Muscle layer of duodenum (tissue), 2 donors: ENCODE data around the gene TMED1.
"Not testable (repeated sequence)": the region's sequence is repeated elsewhere in the genome, so short reads cannot be mapped to it uniquely, and the experiment has no call there.

ENCODE experiments used
- H3K27ac ChIP-seq: one replicate; pipeline ENCODE4 v1.7.0; 2013; ENCODE audit warnings: mild to moderate bottlenecking, low read length
- H3K27me3 ChIP-seq: one replicate; pipeline ENCODE4 v1.7.0; 2013; ENCODE audit warnings: low read depth, mild to moderate bottlenecking, control low read depth, low read length
- H3K36me3 ChIP-seq, 2 donors: one replicate each; pipeline ENCODE4 v1.7.0; 2013; ENCODE audit warnings: low read length in 2 of 2, control low read depth in 1 of 2, mild to moderate bottlenecking in 1 of 2; ENCODE audit not compliant: insufficient read depth in 2 of 2, control insufficient read depth in 1 of 2
- H3K4me1 ChIP-seq, 2 donors: one replicate each; pipeline ENCODE4 v1.7.0; 2013; ENCODE audit warnings: low read length in 2 of 2, mild to moderate bottlenecking in 2 of 2, control low read depth in 1 of 2, moderate library complexity in 1 of 2; ENCODE audit not compliant: insufficient read depth in 2 of 2, control insufficient read depth in 1 of 2
- H3K4me3 ChIP-seq, 2 donors: one replicate each; pipeline ENCODE4 v1.7.0; 2013; ENCODE audit warnings: low read length in 2 of 2, low read depth in 1 of 2, mild to moderate bottlenecking in 1 of 2
- H3K9me3 ChIP-seq, 2 donors: one replicate each; pipeline ENCODE4 v1.7.0; 2013; ENCODE audit warnings: low read length in 2 of 2, control low read depth in 1 of 2, mild to moderate bottlenecking in 1 of 2; ENCODE audit not compliant: control insufficient read depth in 1 of 2
- donor health status: healthy.

The TMED1 gene

GRCh38 chr19:10858204-10858828, 22.3 kb upstream of the TMED1 start:
- Histone ChIP-seq H3K27ac (no peak overlapping the region), H3K9me3 (no peaks in the 10 kb centered on the region), H3K4me1 (no peaks in the 10 kb centered on the region), H3K36me3 (no peaks in the 10 kb centered on the region), H3K4me3 (no peak overlapping the region), H3K27me3 (no peaks in the 10 kb centered on the region)

- not testable (repeated sequence) for H3K4me1 ChIP-seq, H3K27ac ChIP-seq, H3K9me3 ChIP-seq, H3K4me3 ChIP-seq, H3K36me3 ChIP-seq, H3K27me3 ChIP-seq
These were observed 20.9 kb upstream of the TMED1 start for GRCh38 chr19:10856899-10857298.

- no peak overlapping the region for H3K27ac ChIP-seq
- no peaks in the 10 kb centered on the region for H3K36me3 ChIP-seq
- no peak overlapping the region for H3K4me3 ChIP-seq
- no peaks in the 10 kb centered on the region for H3K9me3 ChIP-seq
- H3K27me3 ChIP-seq, result no peaks in the 10 kb centered on the region
- no peaks in the 10 kb centered on the region for H3K4me1 ChIP-seq
These were observed 20.0 kb upstream of the TMED1 start for GRCh38 chr19:10855879-10856522.

- Histone ChIP-seq H3K4me1 (no peaks in the 10 kb centered on the region), H3K4me3 (no peak overlapping the region), H3K36me3 (no peaks in the 10 kb centered on the region), H3K9me3 (no peaks in the 10 kb centered on the region), H3K27me3 (no peaks in the 10 kb centered on the region), H3K27ac (no peak overlapping the region)
These were observed 18.5 kb upstream of the TMED1 start for GRCh38 chr19:10854350-10855089.

- Histone ChIP-seq H3K9me3 (no peaks in the 10 kb centered on the region), H3K27me3 (no peaks in the 10 kb centered on the region), H3K36me3 (no peaks in the 10 kb centered on the region), H3K4me1 (no peaks in the 10 kb centered on the region), H3K4me3 (no peak overlapping the region), H3K27ac (no peak overlapping the region)
These were observed 16.9 kb upstream of the TMED1 start for GRCh38 chr19:10852941-10853340.

- H3K36me3 ChIP-seq, result no peaks in the 10 kb centered on the region
- no peak overlapping the region for H3K27ac ChIP-seq
- no peaks in the 10 kb centered on the region for H3K27me3 ChIP-seq
- H3K4me3 ChIP-seq, result no peak overlapping the region
- H3K9me3 ChIP-seq, result no peaks in the 10 kb centered on the region
- H3K4me1 ChIP-seq, result no peaks in the 10 kb centered on the region
These were observed 16.2 kb upstream of the TMED1 start for GRCh38 chr19:10852098-10852800.

GRCh38 chr19:10850631-10851030, 14.6 kb upstream of the TMED1 start:
- Histone ChIP-seq H3K36me3 (no peaks in the 10 kb centered on the region), H3K4me3 (no peak overlapping the region), H3K27ac (no peak overlapping the region), H3K9me3 (peaks cover 0 to 6% of the 10 kb centered on the region in 2 donors), H3K27me3 (no peaks in the 10 kb centered on the region), H3K4me1 (no peaks in the 10 kb centered on the region)

- Histone ChIP-seq H3K27me3 (no peaks in the 10 kb centered on the region), H3K4me3 (peak within 1 kb of the TSS in 1 of 2 donors; percentile 14), H3K9me3 (peaks cover 0 to 6% of the 10 kb centered on the region in 2 donors), H3K4me1 (no peaks in the 10 kb centered on the region), H3K36me3 (no peaks in the 10 kb centered on the region), H3K27ac (no peak within 1 kb of the TSS)
These were observed 12.3 kb upstream of the TMED1 start, which contains the start of gene C19orf38 for GRCh38 chr19:10848230-10848856. C19orf38 (plus strand) TSS chr19:10848415; CDS start chr19:10848509, 94 bp downstream.

- Histone ChIP-seq H3K27ac (no peak overlapping the region), H3K36me3 (no peaks in the 10 kb centered on the region), H3K4me3 (no peak overlapping the region), H3K9me3 (peaks cover 0 to 6% of the 10 kb centered on the region in 2 donors), H3K4me1 (no peaks in the 10 kb centered on the region), H3K27me3 (no peaks in the 10 kb centered on the region)
These were observed 10.6 kb upstream of the TMED1 start for GRCh38 chr19:10846500-10847202.

GRCh38 chr19:10842788-10843187, 6.8 kb upstream of the TMED1 start:
- Histone ChIP-seq H3K27me3 (no peaks in the 10 kb centered on the region), H3K4me3 (no peak overlapping the region), H3K9me3 (peaks cover 0 to 6% of the 10 kb centered on the region in 2 donors), H3K27ac (no peak overlapping the region), H3K4me1 (no peaks in the 10 kb centered on the region), H3K36me3 (no peaks in the 10 kb centered on the region)
